GM21423 (cell line): ENCODE measurements around the gene NOL4L.
"Not testable (repeated sequence)": the region's sequence is repeated elsewhere in the genome, so short reads cannot be mapped to it uniquely, and the experiment has no call there.

ENCODE experiments used
- ATAC-seq: cut with Tn5 transposase; IDR thresholded peaks from one replicate; pipeline ENCODE4 v1.9.1; 2021; ENCODE audit warnings: mild to moderate bottlenecking, moderate library complexity; ENCODE audit not compliant: unreplicated experiment

Gene NOL4L

DNA sequence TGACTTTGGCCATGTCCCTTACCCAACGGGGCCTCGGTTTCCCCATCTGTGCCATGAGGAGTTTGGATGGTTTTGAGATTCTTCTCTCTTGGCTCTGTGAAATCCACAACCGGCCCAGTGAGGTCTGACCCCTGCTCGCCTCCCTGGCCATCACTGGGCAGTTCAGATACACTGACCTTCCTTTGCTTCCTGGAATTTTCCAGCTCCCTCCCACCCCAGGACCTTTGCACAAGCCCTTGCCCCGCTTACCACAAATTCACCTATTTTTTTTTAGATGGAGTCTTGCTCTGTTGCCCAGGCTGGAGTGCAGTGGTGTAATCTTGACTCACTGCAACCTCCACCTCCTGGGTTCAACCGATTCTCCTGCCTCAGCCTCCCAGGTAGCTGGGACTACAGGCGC is 12.6 kb upstream of the NOL4L start:
- ATAC-seq, result no peak

DNA sequence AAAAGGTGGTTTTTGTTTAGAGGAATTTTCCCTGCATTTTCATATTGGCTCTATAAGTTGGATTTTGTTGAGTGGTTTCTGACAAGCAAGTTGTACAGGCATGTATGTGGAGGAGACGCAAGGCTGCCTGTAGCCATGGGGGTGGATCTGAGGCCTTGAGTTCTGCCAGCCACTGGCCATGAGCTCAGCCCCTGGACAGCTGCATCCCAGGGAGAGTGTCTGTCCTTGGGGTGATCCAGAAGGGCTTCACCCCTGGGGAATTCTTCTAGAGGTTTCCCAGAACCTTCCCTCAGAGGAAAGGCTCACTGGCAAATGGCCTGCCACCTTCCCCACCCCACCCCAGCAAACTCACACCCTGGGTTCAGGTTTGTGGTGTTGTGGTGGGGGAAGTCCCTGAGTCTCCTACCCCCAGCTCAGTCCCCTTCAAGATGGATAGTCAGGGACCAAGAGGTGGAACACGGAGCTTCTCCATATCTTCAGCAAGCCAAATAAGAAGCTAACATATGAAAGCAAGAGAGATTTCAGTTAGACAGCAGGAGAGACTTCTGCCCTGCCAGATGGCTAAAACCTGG is 11.6 kb upstream of the NOL4L start:
- no peak for ATAC-seq

DNA sequence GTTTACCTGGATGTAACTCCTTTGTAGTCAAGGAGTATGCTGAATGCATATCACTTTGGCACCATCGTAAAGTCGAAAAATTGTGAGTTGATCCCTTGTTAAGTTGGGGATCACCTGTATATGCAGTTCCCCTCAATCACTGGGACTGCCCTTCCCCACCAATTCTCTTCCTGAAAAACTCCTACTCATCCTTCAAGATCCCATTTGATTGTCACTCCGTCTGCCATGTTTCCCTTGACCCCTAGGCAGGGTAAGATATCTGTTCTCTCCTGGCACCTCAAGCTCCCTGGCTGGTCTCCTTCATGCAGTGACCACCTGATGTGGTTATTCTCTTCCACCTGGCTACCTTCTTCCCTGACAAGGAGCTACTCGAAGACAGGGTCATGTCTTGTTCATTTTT is 10.0 kb upstream of the NOL4L start:
- ATAC-seq, result no peak

DNA sequence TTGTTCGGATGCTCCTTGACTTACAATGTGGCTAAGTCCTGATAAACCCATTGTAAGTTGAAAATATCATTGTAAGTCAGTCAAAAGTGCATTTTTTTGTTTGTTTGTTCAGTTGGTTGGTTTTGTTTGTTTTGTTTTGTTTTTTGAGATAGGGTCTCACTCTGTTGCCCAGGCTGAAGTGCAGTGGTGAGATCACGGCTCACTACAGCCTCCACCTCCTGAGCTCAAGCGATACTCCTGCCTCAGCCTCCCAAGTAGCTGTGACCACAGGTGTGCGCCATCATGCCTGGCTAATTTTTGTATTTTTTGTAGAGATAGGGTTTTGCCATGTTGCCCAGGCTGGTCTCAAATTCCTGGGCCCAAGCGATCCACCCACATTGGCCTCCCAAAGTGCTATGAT is 9.5 kb upstream of the NOL4L start:
- not testable (repeated sequence) for ATAC-seq

DNA sequence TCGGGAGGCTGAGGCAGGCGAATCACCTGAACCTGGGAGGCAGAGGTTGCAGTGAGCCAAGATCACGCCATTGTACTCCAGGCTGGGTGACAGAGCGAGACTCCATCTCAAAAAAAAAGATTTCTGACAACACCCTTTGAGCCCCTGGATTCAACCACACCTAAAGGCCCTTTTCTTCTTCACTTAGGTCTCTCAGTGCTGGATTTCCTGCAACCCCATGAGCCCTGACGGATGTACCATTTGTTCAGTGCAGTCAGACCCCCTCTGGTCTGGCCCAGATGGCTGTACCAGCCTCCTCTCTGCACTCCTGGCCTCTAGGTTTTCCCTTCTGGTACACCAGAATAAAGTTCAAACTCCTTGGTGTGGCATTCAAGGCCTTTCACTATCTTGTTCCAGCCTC is 9.1 kb upstream of the NOL4L start:
- no peak for ATAC-seq

DNA sequence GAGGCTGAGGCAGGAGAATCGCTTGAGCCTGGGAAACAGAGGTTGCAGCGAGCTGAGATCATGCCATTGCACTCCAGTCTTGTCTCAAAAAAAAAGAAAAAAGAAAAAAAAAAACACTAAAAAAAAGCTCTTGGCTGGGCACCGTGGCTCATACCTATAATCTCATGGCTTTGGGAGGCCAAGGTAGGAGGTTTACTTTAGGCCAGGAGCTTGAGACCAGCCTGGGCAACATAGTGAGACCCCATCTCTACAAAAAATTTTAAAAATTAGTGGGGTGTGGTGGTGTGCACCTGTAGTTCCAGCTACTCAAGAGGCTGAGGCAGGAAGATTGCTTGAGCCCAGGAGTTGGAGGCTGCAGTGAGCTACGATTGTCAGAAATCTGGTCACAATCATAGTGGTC is 7.5 kb upstream of the NOL4L start:
- not testable (repeated sequence) for ATAC-seq

DNA sequence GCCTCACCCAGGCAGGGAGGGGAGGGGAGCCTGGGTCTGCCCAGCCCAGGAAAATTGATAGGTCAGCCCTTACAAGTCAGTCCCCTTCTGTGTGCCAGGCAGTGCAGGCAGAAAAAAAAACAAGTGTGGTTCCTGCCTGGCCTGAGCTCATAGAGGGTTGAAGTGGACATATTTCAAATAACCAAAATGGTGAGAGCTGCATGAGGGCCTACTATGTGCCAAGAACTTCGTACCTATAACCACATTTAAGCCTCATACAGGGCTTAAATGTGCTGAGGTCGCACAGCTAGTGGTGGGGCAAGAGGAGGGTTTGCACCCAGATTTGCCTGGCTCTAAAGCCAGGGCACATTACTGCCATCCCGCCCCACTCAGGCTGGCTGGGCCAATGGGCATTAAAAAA is 6.9 kb upstream of the NOL4L start:
- no peak for ATAC-seq

DNA sequence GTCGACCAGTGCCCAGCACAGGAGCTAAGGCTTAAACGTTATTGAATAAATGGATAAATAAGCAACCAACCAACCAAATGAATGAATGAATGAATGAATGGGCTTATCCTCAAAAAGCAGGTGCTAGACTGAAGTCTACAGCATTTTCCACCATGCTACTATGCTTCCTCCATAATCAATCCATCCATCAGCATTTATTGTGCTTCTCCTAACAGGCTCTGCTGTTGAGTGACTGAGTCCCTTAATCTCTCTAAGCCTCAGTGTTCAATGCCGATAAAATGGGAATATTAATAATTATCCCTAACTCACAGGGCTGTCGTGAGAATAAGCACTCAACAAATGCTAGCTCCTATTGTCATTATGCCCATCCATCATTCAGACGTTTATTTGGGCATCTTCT is 4.6 kb upstream of the NOL4L start:
- ATAC-seq, result no peak

DNA sequence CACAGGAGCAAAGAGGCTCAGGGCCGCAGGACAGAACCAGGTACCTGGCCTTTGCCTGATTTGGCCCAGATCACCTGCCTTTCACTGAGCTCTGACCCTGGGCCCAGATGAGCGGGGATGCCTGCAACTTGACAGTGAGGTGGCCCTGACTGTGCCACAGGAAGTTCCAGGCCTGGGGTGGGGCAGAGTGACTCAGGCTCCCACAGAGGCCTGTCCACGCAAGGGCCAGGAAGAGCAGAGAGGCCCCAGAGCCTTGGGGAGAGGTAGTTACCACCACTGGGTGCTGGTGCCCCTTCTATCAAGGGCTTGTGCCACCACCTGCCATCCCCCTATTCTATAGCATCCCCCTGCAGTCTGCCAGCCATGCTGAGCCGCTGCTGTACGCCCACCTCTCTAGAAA is 4.1 kb upstream of the NOL4L start:
- ATAC-seq, result no peak

DNA sequence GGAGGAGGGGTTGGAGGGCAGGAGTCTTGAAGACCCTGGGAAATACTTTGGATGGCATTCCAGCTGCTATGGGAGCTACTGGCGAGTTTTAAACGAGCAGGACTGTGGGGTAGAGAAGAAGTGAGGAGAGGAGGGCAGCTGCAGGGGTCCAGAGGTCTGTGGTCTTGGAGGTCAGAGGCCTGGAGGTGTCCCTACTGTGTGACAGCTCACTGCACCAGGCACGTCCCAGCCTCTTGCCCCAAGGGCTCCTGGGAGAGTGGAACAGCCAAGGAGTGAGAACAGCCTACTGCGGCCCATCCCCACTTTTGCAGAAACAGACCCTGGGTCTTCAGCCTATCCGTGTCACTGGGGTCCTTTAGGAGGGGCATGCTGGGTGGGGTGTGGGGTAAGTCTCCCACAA is 2.9 kb upstream of the NOL4L start:
- no peak for ATAC-seq

DNA sequence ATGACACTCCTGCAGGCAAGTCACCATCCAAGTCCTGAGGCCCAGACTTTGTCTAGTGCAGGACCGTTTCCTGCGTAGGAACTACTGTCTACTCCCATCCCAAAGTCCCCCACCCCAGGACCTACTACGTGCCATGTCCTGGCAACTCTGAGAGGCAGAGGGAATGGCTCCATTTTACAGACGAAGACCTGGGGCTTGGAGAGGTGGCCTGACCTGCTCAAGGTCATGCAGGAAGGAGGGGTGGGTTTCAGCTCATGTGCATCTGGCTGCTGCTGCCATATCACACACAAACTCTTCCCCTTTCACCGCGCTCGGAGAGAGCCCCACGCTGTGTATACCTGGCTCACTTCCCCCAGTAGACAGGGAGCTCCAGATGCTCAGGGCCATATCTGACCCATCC is 1.2 kb upstream of the NOL4L start:
- ATAC-seq, result no peak

DNA sequence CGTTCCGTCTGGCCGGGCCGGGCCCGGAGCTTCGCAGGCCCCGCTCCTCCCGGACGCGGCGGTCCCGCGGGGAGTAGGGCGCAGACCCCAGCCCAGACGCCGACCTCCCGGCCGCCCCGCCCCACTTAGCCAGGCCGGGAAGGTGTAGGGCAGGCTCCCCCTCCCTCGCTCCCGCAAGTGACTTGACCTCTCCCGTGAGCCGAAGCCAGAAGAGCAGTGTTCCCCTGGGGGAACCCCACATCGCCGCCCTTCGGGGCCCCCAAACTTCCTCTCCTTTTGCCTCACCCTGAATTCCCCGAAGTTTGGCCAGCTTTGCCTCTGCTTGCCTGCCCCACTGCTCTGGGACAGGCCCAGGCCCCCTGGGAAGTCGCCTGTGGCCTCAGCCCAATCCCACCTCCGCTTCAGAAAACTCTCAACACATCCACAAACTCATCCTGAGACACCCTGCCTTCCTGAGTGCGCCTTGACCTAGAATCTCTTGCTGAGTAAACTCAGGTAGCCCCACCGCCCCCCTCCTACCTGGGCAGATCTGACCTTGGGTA is 524 bp upstream of the NOL4L start:
- ATAC-seq, result no peak

DNA sequence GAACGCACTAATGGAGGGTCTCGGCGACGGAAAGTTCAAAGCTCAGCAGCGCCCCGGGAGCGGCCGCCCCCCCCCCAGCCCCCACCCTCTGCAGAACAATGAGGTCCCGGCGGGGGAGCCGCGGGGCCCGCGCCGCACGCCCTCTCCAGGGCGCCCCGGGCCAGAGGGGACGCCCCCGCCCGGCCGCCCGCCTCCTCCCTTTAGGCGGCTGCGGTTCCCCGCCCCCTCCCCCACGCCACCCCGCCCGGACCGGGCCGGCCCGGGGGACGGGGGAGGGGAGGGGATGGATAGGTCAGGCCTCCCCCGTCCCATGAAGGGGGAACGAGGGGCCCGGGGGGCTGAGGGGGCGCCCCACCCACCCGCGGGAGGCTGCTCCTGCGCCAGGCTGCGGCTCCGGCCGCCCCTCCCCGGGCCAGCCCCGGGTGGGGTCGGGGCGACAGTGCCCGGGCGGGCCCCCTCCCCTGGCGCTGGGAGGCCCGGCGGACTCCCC is 1.5 kb downstream of the NOL4L start:
- no peak for ATAC-seq

DNA sequence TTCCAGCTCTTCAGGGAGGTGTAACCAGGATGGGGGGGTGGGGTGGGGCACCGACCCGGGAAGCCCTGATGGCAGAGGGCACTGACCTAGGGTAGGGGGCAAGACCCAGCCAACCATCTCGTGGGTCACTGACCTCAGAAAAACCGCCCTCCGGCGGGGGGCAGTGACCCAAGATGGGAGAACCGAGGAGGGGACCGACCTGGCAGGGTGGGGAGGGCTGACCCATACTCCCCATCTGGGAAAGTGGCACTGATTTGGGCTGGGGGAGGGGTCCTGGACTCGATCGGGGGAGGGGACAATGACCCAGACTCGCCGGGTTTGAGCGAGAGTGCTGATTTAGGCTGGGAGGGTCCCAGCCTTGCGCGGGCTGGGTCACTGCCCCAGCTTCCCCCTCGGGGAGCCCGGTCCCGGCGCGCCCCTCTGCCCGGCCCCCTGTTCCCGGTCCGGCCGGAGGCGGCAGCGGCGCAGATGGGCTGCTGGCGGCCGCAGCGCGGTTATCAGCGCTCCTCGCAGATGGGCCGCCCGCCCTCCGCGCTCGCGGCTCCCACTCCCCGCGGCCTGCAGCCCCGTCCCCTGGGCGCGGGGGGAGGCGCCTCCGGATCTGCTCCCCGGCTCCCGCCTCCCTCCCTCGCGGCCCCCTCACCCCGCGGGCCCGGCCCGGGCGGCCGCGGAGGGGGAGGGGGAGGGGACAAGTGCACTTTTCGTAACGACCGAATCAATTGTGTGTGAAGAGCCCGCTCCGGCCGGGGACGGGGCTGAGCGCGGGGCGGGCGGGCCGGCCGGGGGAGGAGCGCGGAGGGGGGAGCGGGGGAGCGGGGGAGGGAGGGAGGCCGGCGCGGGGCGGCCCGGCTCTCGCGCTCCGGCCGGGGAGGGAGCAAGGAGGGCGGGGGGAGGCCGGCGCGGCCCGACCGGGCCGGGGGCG is 2.2 kb downstream of the NOL4L start:
- ATAC-seq, result no peak

DNA sequence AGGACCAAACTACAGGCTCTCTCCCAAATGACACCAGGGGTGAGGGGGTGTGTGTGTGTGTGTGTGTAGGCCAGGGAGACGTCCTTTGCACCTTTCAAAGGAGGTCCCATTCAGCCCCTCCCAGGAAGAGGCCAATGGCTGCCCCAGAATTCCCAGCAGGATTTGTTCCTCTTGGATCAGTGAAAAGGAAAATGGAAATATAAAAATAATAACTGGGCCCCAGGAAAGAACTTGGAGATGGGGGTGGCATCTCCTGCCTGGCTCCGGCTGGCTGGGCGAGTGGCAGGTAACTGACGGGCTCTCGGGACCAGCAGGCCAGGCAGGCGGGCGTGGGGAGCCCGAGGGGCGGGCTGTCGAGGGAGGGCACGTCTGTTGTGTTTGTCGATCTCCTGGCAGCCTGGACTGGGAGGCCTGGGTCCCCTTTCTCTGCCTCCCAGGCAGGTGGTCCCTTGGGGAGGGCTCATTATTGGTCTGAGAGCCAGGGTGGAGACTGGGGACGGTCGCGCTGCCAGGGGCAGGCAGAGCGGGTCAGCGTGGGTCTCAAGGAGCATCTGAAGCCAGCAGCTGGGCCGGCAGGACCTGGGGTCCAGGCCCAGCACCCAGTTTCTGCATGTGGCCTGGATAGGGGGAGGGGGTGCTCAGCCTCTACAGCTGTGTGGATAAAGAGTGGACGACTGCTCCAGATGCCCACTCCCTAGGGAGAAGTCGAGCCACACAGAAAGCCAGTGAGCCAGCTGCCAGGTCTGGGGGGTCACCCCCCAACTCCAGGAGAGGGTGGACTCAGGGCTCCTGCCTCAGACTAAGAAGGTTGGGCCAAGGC is 3.1 kb downstream of the NOL4L start:
- no peak for ATAC-seq

DNA sequence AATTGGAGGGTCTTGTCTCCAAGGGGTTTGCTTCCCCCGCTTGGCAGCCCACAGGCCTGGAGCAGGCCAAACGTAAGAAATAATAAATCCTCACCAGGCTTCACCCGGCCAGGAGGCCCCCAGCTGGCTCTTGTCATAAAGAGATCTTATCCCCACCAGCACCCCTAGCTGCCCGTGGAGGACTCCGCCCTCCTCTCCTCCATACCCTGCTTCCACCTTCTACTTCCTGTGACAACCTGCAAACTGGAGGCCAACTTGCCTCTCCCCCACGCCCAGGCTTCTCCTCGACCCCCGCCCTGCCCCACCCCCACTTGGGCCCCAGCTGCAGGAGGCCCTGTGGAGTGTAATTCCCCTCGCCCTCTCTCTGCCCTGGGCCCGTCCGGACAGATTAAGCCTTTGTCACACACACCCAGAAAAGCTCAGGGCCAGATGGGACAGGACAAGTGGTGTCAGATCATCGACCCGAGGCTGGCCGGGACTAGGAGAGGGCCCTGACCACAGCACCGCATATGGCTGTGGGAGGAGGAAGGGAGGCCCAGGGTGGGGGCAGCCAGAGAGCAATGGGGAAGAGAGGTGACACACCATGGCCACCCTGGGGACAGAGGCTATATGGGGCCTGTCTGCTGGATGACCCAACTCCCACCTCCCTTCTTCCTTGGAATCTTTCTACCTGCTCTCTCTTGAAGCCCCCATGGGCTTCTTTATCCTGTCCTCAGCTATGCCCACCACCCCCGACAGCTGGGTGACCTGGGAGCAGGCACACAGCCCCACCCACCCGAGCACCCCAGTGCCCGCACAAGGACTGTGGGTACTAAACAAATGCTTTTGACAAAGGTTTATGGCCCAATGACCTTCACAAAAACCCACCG is 3.9 kb downstream of the NOL4L start:
- no peak for ATAC-seq

DNA sequence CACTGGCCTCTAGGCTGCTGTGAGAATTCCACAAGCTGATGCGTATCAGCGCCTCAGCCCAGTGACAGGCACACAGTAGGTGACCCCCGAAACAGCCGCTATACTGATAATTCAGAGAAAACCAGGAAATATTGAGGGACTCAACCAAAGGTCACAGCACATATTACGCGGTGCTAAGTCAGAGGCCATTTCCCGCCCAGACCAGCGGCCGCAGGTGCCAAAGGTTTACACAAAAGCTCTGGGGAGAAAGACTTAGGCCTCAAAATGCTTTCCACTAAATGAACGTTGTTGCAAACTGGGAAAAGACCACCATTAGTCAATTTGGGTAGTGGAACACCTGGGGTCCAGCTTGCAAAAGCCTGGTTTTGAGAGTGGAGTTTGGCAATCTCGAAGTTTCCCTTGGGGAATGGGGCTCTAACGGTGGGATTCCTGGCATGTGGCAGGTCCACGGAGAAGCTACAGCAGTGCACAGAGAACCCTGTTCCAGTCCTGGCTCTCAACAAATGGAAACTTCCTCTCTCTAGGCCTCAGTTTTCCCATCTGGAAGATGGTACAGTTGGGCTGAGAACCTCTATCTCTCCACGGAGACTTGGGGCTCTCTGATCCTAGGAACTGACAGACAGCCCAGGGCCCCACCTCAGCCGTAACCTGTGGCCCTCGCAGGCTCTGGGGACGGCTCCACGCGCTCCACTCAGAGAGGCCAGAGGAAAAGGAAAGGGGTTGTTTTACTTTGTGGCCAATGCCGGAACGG is 4.7 kb downstream of the NOL4L start:
- ATAC-seq, result no peak

DNA sequence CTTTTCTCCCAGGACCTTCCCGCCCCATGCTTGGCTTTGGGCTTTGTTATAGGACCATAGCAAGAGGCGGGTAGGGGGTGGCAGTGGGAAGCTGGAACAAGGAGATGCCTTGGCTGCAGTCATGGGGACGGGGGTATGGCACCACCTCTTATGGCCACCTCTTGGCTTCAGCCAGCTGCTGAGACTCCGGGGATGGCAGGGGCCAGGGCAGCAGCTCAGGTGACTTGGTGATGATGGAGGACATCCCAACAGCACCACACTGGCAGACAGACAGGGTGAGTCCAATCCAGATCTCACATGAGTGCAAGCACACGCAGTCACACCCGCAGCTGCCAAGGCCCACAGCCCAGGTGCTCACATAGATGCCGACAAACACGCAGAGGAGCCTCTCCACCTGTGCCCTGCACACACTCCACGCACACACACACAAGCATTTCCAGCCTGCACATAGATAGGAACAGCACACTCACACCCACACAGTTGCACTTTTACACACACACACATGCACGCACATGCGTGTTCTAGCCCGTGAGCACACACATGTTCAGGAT is 6.2 kb downstream of the NOL4L start:
- no peak for ATAC-seq

DNA sequence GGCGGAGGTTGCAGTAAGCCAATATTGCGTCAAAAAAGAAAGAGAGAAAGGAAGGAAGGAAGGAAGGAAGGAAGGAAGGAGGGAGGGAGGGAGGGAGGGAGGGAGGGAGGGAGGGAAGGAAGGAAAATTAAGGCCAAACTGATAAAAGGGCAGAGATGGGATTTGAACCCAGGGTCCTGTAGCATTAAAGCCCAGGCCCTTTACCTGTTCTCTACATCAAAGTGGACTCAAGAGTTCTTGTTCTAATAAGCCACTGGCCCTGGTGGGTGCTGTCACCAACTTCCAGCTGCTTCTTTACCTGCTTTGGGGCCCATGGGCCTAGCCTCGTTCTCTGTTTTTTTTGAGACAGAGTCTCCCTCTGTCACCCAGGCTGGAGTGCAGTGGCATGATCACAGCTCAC is 7.1 kb downstream of the NOL4L start:
- not testable (repeated sequence) for ATAC-seq
